Heart right ventricle (tissue), 16 donors: ENCODE measurements around the gene TGFBRAP1. TPM values are rescaled to one million over a fixed set of nuclear protein-coding genes. Genes with fewer than 3 reads are reported as not detected.

ENCODE experiments used
- ATAC-seq, 8 donors: fragments of 200-7000 bp; cut with Tn5 transposase; one replicate each; pipeline ENCODE4 v1.9.1; 2020; ENCODE audit warnings: mild to moderate bottlenecking in 8 of 8, moderate library complexity in 8 of 8, moderate number of reproducible peaks in 1 of 8
- DNase-seq, 2 donors: peaks; one replicate each; pipeline ENCODE4 v3.0.0-alpha.2; 2020
- H3K27ac ChIP-seq, 10 donors: fragments of 200-600 bp; sonication (generic) in 2 of 10; one replicate each; pipeline versions ENCODE4 v1.5.0 to v1.8.0; 2020 to 2022; ENCODE audit warnings: mild to moderate bottlenecking in 3 of 10
- H3K27me3 ChIP-seq, 7 donors: fragments of 200-600 bp; one replicate each; pipeline ENCODE4 v1.8.0; 2021 to 2022; ENCODE audit warnings: mild to moderate bottlenecking in 2 of 7
- H3K36me3 ChIP-seq, 9 donors: fragments of 200-600 bp; sonication (generic) in 1 of 9; one replicate each; pipeline versions ENCODE4 v1.5.0 to v1.8.0; 2020 to 2022; ENCODE audit warnings: mild to moderate bottlenecking in 2 of 9
- H3K4me1 ChIP-seq, 9 donors: fragments of 200-600 bp; sonication (generic) in 1 of 9; one replicate each; pipeline versions ENCODE4 v1.5.0 to v1.8.0; 2020 to 2022; ENCODE audit warnings: mild to moderate bottlenecking in 4 of 9
- H3K4me3 ChIP-seq, 10 donors: fragments of 200-600 bp; sonication (generic) in 2 of 10; one replicate each; pipeline versions ENCODE4 v1.5.0 to v1.8.0; 2020 to 2022; ENCODE audit warnings: mild to moderate bottlenecking in 7 of 10, moderate library complexity in 2 of 10
- H3K9me3 ChIP-seq, 11 donors: fragments of 200-600 bp in 10 of 11; sonication (generic) in 2 of 11; one replicate each; pipeline versions ENCODE4 v1.5.0 to v1.8.0; 2013 to 2022; ENCODE audit warnings: mild to moderate bottlenecking in 2 of 11, control low read depth in 1 of 11, moderate library complexity in 1 of 11
- CTCF ChIP-seq, 9 donors: fragments of 200-600 bp; sonication (generic) in 2 of 9; IDR thresholded peaks; one replicate each; pipeline versions ENCODE4 v1.5.0 to v1.8.0; 2021 to 2022; ENCODE audit warnings: antibody characterized with exemption in 9 of 9, mild to moderate bottlenecking in 5 of 9, moderate library complexity in 1 of 9
- whole genome bisulfite sequencing, 2 donors: extraction: QIAGEN DNeasy Blood & Tissue Kit; methylation state at CpG; one replicate each; pipeline ENCODE4 v1.1.7; 2013; ENCODE audit warnings: inconsistent platforms in 1 of 2; 5-methylcytosine and 5-hydroxymethylcytosine counted together
- intact Hi-C, 10 donors: fragments of 100-400 bp; cut with DNase I; formaldehyde crosslinking; loops; one replicate each; pipeline versions ENCODE4 v1.11.1 to v1.14.2; 2022
- polyA plus RNA-seq, 2 donors: library from polyadenylated mRNA; stranded (reverse); fragments of 200-250 nt; gene quantifications; one replicate each; pipeline ENCODE4 v1.2.3, GENCODE V29; 2013
- total RNA-seq, 10 donors: library from RNA; stranded (reverse); fragmentation: NEBNext Ultra II Directional in 3 of 10; extraction: Animal tissue kit (Norgen Biotek cat#: 25700) in 3 of 10; gene quantifications; one replicate each; pipeline versions ENCODE4 v1.2.1 to v1.2.4, GENCODE V29; 2021 to 2023
- donor health status: Arrhythmogenic right ventricular cardiomyopathy.
- donor health status: ischemic (EF 13 %, LVEDD 7.1; RV severe dilation, severe dysfunction).
- donor health status: healthy with polysubstance abuse.
- donor health status: DM: no; HTN: yes; CAD: no.
- donor health status: DM: no; HTN: no; CAD: no.
- donor health status: ischemic (EF 25% LVEDD 6.9; RV normal size, moderate dysfunction).
- donor health status: ischemic (EF 25% LVEDD 5.7; RV mildly dilated, moderate dysfunction).
- donor health status: healthy.
- donor health status: DM: yes; HTN: yes; CAD: no.
- donor health status: Ischemic cardiomyopathy.
- donor health status: ischemic (EF 35%, LVEDD 5.7; RV mildly dilated, moderate dysfunction).
- donor health status: nonischemic (EF 11% LVEDD 7.7; RV severe dilation, severe dysfunction).
- donor health status: DM: yes; HTN: yes; CAD: no.
- donor health status: PGD.
- donor health status: ischemic (EF 29% LVEDD 5.4; RV normal size, mild dysfunction).
- donor health status: nonischemic (EF 23%, LVEDD 6.1; RV moderate dilation, normal function).

The TGFBRAP1 gene
- total and polyA plus RNA-seq, 12 donors: 2.1 to 12.7 (median 10.4) TPM

GRCh38 chr2:105373895-105374401 lies 44.4 kb upstream of the TGFBRAP1 start:
- Histone ChIP-seq H3K36me3 (peaks cover 0 to 57% (median 9%) of the 10 kb centered on the region in 9 donors), H3K27me3 (no peaks in the 10 kb centered on the region), H3K4me1 (peaks cover 18 to 97% (median 69%) of the 10 kb centered on the region in 9 donors), H3K4me3 (no peak overlapping the region), H3K27ac (peak overlapping the region; percentile 50 to 93 (median 79)), H3K9me3 (no peaks in the 10 kb centered on the region)
- WGBS, 2 donors: 42 to 64% methylated on average over 9 of the region's 9 CpGs
- intact Hi-C loops: loop anchor here in 6 of 10 donors (2.0 to 10.0 kb wide), 5 partner anchors 61 to 148 kb away; no protein-coding TSS in a partner anchor
- no peak for TF ChIP-seq CTCF (IDR thresholded peaks at IDR 0.05)
- ATAC-seq (peak in 5 of 8 donors; percentile 4 to 29 (median 16)), DNase-seq (no peak)

DNA sequence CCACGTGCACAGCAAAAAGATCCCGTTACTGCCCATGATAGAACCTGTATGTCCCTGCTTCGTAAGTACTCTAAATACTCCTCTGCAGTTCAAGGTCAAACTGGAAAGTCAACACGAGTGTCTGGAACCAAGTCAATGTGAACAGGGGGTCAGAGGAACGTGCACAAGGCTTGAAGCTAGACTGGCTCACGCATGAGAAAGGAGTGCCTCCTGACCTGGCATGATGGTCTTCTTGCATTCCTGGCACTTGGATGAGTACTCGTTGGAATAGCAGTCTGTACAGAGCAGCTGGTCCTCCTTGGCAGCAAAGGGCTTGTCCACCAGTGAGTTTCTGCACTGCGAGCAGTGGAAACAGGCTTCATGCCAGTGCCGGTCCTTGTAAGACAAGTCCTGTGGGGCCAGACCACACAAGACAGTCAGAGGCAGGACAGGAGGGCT lies 43.8 kb upstream of the TGFBRAP1 start:
- Histone ChIP-seq H3K27me3 (no peaks in the 10 kb centered on the region), H3K27ac (peak overlapping the region; percentile 50 to 93 (median 79)), H3K9me3 (no peaks in the 10 kb centered on the region), H3K36me3 (peaks cover 0 to 62% (median 11%) of the 10 kb centered on the region in 9 donors), H3K4me3 (no peak overlapping the region), H3K4me1 (peaks cover 17 to 97% (median 63%) of the 10 kb centered on the region in 9 donors)
- ATAC-seq: peak; percentile 17 to 44 (median 37)
- intact Hi-C loops: loop anchor here in 6 of 10 donors (2.0 to 10.0 kb wide), 5 partner anchors 61 to 149 kb away; no protein-coding TSS in a partner anchor
- WGBS, 2 donors: 36 to 46% methylated on average over 9 of the region's 9 CpGs
- DNase-seq: peak; percentile 63 to 75
- TF ChIP-seq CTCF (IDR thresholded peaks at IDR 0.05): no peak

GRCh38 chr2:105371810-105372209 lies 42.3 kb upstream of the TGFBRAP1 start:
- TF ChIP-seq CTCF (IDR thresholded peaks at IDR 0.05): no peak
- Histone ChIP-seq H3K27me3 (no peaks in the 10 kb centered on the region), H3K9me3 (no peaks in the 10 kb centered on the region), H3K4me3 (no peak overlapping the region), H3K4me1 (peaks cover 9 to 89% (median 58%) of the 10 kb centered on the region in 9 donors), H3K27ac (peak overlapping the region in 8 of 10 donors; percentile 40 to 93 (median 80)), H3K36me3 (peaks cover 0 to 69% (median 22%) of the 10 kb centered on the region in 9 donors)
- DNase-seq (peak in 1 of 2 donors; percentile 6), ATAC-seq (no peak)
- intact Hi-C loops: loop anchor here in 6 of 10 donors (2.0 to 10.0 kb wide), 5 partner anchors 63 to 150 kb away; no protein-coding TSS in a partner anchor
- 32 to 62% methylated on average over 4 of the region's 4 CpGs for WGBS, 2 donors

- Histone ChIP-seq H3K4me1 (peaks cover 9 to 89% (median 51%) of the 10 kb centered on the region in 9 donors), H3K36me3 (peaks cover 0 to 71% (median 28%) of the 10 kb centered on the region in 9 donors)
- DNase-seq: peak in 1 of 2 donors; percentile 3
Measured at GRCh38 chr2:105371156-105371555, 41.6 kb upstream of the TGFBRAP1 start.

More at GRCh38 chr2:105371156-105371555, 41.6 kb upstream of the TGFBRAP1 start:
- ATAC-seq: no peak
- intact Hi-C loops: loop anchor here in 5 of 10 donors (5.0 to 10.0 kb wide), 4 partner anchors 64 to 151 kb away; no protein-coding TSS in a partner anchor
- WGBS, 2 donors: 59 to 74% methylated on average over 10 of the region's 10 CpGs
- TF ChIP-seq CTCF (IDR thresholded peaks at IDR 0.05): no peak
- Histone ChIP-seq H3K9me3 (no peaks in the 10 kb centered on the region), H3K27me3 (no peaks in the 10 kb centered on the region), H3K27ac (peak overlapping the region in 8 of 10 donors; percentile 20 to 93 (median 80)), H3K4me3 (no peak overlapping the region)
